ENCODE measurements around the gene SPACA7.

SPACA7 gene

GRCh38 chr13:112469071-112469745, 93.1 kb downstream of the SPACA7 start:
- DNase-seq, result no peak

GRCh38 chr13:112473818-112474217, 97.7 kb downstream of the SPACA7 start:
- DNase-seq, result no peak

- no peak for DNase-seq
Measured at GRCh38 chr13:112474869-112475268, 98.7 kb downstream of the SPACA7 start.

GRCh38 chr13:112475889-112476288, 99.7 kb downstream of the SPACA7 start:
- DNase-seq, result no peak

GRCh38 chr13:112477070-112477619, 101.0 kb downstream of the SPACA7 start:
- DNase-seq, result no peak

GRCh38 chr13:112479389-112479788, 103.2 kb downstream of the SPACA7 start:
- DNase-seq, result no peak

- DNase-seq, result no peak
Measured at GRCh38 chr13:112481458-112481857, 105.3 kb downstream of the SPACA7 start.

- DNase-seq, result no peak
Measured at GRCh38 chr13:112483299-112483698, 107.1 kb downstream of the SPACA7 start.

Measured in activated CD4-positive, alpha-beta T cell treated with anti-CD3 and anti-CD28 coated beads, Interleukin-2, amount 50 U/mL, for 16 hours (primary cell).